Measurements from ENCODE around the gene NGLY1.

DNA sequence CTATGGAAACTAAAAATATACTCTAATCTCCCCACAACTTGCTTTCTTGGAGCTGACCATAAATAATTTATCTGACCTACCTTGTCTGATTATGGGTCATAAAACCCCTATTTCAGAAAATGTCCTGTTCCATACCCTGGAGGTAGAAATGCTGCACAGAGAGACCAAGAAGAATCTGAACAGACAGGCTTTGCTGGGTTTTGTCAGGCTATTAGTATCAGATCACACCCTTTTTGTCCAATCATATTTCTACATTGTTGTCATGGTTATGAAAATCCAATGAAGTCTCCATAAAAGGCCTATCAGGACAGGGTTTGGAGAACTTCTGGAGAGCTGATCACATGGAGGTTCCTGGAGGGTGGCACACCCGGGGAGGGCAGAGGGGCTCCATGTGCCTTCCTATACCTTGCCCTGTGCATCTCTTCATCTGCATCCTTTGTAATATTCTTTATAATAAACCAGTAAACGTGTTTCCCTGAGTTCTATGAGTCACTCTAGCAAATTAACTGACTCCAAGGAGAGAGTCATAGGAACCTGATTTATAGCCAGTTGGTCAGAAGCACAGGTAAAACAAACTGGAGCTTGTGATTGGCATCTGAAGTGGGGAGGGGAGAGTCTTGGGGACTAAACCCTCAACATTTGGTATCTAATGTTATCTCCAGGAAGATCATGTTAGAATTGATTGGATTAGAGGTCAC is 58.1 kb downstream of the NGLY1 start:
- TF ChIP-seq, protein P1, sequence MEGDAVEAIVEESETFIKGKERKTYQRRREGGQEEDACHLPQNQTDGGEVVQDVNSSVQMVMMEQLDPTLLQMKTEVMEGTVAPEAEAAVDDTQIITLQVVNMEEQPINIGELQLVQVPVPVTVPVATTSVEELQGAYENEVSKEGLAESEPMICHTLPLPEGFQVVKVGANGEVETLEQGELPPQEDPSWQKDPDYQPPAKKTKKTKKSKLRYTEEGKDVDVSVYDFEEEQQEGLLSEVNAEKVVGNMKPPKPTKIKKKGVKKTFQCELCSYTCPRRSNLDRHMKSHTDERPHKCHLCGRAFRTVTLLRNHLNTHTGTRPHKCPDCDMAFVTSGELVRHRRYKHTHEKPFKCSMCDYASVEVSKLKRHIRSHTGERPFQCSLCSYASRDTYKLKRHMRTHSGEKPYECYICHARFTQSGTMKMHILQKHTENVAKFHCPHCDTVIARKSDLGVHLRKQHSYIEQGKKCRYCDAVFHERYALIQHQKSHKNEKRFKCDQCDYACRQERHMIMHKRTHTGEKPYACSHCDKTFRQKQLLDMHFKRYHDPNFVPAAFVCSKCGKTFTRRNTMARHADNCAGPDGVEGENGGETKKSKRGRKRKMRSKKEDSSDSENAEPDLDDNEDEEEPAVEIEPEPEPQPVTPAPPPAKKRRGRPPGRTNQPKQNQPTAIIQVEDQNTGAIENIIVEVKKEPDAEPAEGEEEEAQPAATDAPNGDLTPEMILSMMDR (IDR thresholded peaks at IDR 0.05; ENCODE audit: low read depth, low read length): no peak
- no peak for TF ChIP-seq EZH2phosphoT487 (IDR thresholded peaks at IDR 0.05; ENCODE audit: low read depth)
